Right atrium auricular region (tissue), 2 donors: Measurements from ENCODE around the gene GSK3A. TPM values are rescaled to one million over a fixed set of nuclear protein-coding genes. Genes with fewer than 3 reads are reported as not detected.
A peak's percentile ranks its signal among the peaks of the same experiment; 100 is the strongest.

ENCODE experiments used
- DNase-seq: peaks from one replicate; pipeline ENCODE4 v3.0.0-alpha.2; 2019; ENCODE audit warnings: low spot score
- H3K27ac ChIP-seq, 2 donors: fragments of 200-600 bp; sonication (generic); 1 replicate in 1 of 2; 2 replicates in 1 of 2; pipeline ENCODE4 v1.5.1; 2016 to 2019
- H3K27me3 ChIP-seq, 2 donors: fragments of 200-600 bp; sonication (generic); one replicate each; pipeline versions ENCODE4 v1.5.1 to v1.6.0; 2017 to 2019
- H3K36me3 ChIP-seq: fragments of 200-600 bp; sonication (generic); one replicate; pipeline ENCODE4 v1.5.1; 2016
- H3K4me1 ChIP-seq, 2 donors: fragments of 200-600 bp; sonication (generic); one replicate each; pipeline versions ENCODE4 v1.5.1 to v1.6.0; 2017 to 2019
- H3K4me3 ChIP-seq, 2 donors: fragments of 200-600 bp; sonication (generic); 1 replicate in 1 of 2; 2 replicates in 1 of 2; pipeline ENCODE4 v1.5.1; 2017 to 2019; ENCODE audit warnings: mild to moderate bottlenecking in 1 of 2, moderate library complexity in 1 of 2
- H3K9me3 ChIP-seq, 2 donors: fragments of 200-600 bp; sonication (generic); one replicate each; pipeline ENCODE4 v1.5.1; 2019
- total RNA-seq, 2 donors: library from RNA; depleted of rRNA; stranded (reverse); fragments of >200 nt; gene quantifications; one replicate each; pipeline ENCODE4 v1.1.0, GENCODE V29; 2016
- TF ChIP-seq, protein P1 (sequence below), 2 donors: fragments of 200-600 bp; sonication (generic); IDR thresholded peaks; one replicate each; pipeline ENCODE4 v1.5.1; 2019; ENCODE audit warnings: antibody characterized with exemption in 2 of 2

GSK3A gene
- total RNA-seq, 2 donors from 2014 or later, result 18.1 to 27.9 TPM

DNA sequence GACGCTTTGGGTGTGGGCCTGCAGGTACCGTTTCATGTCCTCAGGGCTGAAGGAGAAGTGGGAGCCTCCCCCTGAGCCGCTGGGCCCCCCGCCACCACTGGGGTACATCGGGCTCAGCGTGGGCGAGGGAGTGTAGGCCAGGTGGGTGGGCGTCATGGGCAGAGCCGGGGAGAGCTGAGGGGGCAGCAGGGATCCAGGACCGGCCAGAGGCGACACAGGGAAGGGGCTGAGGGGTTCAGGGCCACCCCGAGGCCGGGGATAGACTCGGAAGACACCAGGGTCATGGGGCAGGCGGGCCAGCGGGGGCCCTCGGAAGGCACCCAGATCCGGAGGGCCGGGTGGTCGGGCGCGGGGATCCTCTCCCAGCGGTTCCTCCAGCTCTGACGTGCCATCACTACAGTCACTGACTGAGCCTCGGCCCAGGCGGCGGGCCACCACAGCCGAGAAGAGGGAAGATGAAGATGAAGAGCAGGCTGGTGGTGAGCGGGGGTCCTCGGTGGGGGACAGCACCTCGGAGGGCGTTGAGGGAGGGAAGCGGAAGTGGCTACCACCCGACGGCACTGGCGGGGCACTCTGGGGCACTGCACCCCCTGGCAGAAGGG, 6.8 kb upstream of the GSK3A start:
- Histone ChIP-seq H3K36me3 (peaks cover 17% of the 10 kb centered on the region), H3K4me1 (peaks cover 0 to 84% of the 10 kb centered on the region in 2 donors), H3K9me3 (no peaks in the 10 kb centered on the region), H3K4me3 (no peak overlapping the region), H3K27me3 (no peaks in the 10 kb centered on the region), H3K27ac (peak overlapping the region; percentile 99)
- TF ChIP-seq, protein P1, sequence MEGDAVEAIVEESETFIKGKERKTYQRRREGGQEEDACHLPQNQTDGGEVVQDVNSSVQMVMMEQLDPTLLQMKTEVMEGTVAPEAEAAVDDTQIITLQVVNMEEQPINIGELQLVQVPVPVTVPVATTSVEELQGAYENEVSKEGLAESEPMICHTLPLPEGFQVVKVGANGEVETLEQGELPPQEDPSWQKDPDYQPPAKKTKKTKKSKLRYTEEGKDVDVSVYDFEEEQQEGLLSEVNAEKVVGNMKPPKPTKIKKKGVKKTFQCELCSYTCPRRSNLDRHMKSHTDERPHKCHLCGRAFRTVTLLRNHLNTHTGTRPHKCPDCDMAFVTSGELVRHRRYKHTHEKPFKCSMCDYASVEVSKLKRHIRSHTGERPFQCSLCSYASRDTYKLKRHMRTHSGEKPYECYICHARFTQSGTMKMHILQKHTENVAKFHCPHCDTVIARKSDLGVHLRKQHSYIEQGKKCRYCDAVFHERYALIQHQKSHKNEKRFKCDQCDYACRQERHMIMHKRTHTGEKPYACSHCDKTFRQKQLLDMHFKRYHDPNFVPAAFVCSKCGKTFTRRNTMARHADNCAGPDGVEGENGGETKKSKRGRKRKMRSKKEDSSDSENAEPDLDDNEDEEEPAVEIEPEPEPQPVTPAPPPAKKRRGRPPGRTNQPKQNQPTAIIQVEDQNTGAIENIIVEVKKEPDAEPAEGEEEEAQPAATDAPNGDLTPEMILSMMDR (IDR thresholded peaks at IDR 0.05), result no peak
- no peak for DNase-seq

DNA sequence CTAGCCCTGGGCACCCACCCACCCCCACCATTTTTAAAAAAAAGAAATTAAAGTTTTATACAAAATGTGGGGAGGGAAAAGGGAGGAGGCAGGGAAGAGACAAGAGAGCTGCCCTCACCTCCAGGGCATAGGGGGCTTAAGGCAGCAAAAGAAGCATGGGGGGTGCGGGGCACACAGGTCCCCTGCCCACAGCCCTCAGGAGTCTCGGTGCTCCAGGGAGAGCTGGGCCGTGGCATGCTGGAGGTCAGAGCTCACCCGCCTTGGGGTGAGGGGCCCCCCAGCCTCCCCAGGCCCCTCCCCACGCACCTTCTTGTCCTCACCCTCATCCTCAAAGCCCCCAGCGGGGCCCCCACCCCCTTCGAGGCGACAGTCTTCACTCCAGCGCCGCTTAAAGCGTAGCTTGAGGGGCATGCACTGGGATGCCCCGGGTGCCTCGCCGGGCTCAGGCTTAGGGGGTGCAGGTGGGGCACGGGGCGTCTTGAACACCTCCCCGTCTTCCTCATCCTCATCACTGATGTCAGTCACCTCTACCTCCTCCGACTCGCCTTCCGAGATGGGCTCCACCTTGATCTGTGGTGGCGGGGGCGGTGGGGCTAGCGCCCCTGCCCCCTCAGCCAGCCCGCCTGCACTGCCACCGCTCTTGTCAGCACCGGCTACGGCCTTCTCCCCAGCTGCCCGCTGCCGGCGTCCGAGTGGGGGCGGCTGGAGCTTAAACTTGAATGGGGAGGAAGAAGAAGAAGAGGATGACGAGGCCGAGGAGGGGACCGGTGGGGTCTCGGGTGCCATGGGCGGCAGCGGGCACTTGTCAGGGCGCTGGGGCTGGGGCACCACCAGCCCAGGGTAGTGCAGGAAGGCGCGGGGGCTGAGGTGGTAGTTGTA, 6.1 kb upstream of the GSK3A start:
- no peak for DNase-seq
- TF ChIP-seq, protein P1 (IDR thresholded peaks at IDR 0.05), result no peak
- no peaks in the 10 kb centered on the region for H3K9me3 ChIP-seq
- peak overlapping the region; percentile 99 for H3K27ac ChIP-seq
- H3K4me3 ChIP-seq, result no peak overlapping the region
- peaks cover 0 to 91% of the 10 kb centered on the region in 2 donors for H3K4me1 ChIP-seq
- no peaks in the 10 kb centered on the region for H3K27me3 ChIP-seq
- H3K36me3 ChIP-seq, result peaks cover 17% of the 10 kb centered on the region

DNA sequence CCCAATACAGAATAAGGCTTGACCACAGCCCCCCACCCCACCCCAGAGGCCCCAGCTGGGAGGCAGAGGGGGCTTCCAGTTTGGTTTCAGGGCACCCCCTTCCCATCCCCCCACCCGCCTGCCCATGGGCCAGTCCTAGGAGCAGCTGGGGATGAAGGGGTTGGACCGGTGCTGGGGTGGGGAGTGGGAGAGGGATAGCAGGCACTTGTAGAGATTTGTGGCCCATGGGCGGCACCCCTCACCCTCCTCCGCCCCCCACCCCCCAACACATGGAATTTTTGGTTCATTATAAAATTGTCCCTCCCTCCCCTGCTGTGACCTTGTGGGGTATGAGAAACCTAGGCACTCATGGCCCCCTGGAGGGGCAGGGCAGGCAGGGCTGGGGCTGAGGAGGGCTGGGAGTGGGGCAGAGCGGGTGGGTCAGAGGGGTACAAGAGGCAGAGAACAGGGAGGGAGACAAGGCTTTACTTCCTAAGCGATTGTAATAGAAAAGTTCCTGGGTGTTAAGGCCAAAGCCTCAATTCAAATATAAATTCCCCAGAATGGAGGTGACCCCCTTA, 5.3 kb upstream of the GSK3A start:
- H3K4me1 ChIP-seq, result peaks cover 0 to 89% of the 10 kb centered on the region in 2 donors
- peak overlapping the region; percentile 42 to 99 for H3K27ac ChIP-seq

DNA sequence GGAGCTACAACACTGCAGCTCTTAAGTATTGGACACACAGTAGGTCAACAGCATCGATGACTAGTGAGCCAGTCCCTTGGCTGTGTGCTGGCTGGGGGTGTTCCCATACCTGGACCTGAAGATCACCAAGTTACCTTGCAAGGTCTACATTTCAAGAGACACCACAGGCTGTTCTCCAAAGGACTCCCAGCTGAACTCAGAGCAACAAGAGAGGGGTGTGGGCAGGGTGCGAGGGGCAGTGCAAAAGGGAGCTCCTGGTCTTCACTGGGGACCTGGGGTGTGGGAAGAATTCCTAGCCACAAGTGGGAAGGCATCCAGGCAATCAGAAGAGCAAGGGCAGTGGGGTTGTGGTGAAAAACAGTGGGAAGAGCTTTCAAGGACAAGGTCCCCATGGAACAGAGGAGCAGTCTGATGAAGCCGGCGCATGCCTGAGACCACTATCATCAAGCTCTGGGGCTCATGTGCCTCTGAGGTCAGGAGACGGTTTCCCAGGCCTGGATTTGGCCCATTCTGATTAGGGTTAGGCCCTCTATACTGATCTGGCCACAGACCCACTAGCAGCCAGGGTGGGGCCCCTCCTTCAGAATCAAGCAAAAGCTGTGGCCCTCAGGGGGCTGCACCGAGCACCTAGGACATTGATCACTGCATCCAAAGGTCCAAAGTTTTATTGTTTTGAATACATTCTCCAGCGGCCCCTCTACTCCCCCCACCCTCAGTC, 4.7 kb upstream of the GSK3A start:
- Histone ChIP-seq H3K9me3 (no peaks in the 10 kb centered on the region), H3K27me3 (no peaks in the 10 kb centered on the region), H3K27ac (peak overlapping the region; percentile 42 to 99), H3K4me1 (peaks cover 0 to 83% of the 10 kb centered on the region in 2 donors), H3K4me3 (no peak overlapping the region), H3K36me3 (peaks cover 17% of the 10 kb centered on the region)
- TF ChIP-seq, protein P1 (IDR thresholded peaks at IDR 0.05), result no peak
- DNase-seq, result no peak

More for the DNA sequence above, 5.3 kb upstream of the GSK3A start:
- H3K27me3 ChIP-seq, result no peaks in the 10 kb centered on the region
- H3K9me3 ChIP-seq, result no peaks in the 10 kb centered on the region
- no peak overlapping the region for H3K4me3 ChIP-seq
- H3K36me3 ChIP-seq, result peaks cover 17% of the 10 kb centered on the region
- DNase-seq, result no peak
- TF ChIP-seq, protein P1 (IDR thresholded peaks at IDR 0.05), result no peak

DNA sequence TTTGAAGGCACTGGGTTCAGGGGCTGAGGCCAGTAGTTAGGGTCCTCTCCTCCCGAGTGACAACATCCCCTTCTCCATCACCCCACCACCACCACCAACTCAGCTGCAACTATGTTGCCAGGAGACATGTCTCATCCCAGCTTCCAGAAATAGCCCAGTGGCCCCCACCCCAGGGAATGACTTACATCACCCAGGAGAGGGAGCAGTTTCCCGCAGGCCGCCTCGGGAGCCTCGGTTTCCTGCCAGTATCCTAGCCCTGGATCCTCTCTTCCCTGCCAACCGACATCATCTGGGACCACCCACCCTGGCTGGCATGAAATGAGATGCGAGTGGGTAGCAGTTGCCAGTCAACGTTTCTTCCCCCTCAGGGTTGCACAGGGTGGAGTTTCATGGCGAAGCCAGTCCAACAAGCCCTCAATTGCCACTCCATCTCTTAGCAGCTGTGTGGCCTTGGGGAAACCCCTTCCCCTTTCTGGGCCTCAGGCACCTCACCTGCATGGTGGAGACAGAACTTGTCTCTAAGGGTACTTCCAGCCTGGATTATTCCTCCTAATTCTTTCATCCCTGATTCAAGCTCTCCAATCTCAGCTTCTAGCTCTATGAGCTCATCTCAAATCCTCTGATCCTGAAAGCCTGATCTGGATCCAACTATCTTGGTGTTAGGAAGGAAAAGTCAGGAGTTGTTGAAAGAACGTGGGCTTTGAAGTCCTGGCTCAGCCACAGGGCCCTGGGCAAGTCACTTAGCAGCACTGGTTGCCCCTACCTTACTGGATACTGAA, 3.9 kb upstream of the GSK3A start:
- H3K36me3 ChIP-seq, result peaks cover 17% of the 10 kb centered on the region
- peak overlapping the region; percentile 42 to 99 for H3K27ac ChIP-seq
- no peaks in the 10 kb centered on the region for H3K27me3 ChIP-seq
- H3K4me1 ChIP-seq, result peaks cover 0 to 81% of the 10 kb centered on the region in 2 donors
- TF ChIP-seq, protein P1 (IDR thresholded peaks at IDR 0.05), result peak; percentile 22 to 85
- no peak overlapping the region for H3K4me3 ChIP-seq
- DNase-seq, result peak; percentile 93
- H3K9me3 ChIP-seq, result no peaks in the 10 kb centered on the region
